Breast epithelium (tissue), 4 donors: Measurements from ENCODE around the gene TRIM63. TPM values are rescaled to one million over a fixed set of nuclear protein-coding genes. Genes with fewer than 3 reads are reported as not detected.

ENCODE experiments used
- DNase-seq, 2 donors: peaks; one replicate each; pipeline ENCODE4 v3.0.0-alpha.2; 2019; ENCODE audit warnings: low spot score in 2 of 2
- H3K27ac ChIP-seq, 2 donors: fragments of 200-600 bp; sonication (generic) in 1 of 2; one replicate each; pipeline ENCODE4 v1.5.1; 2016 to 2019; ENCODE audit warnings: mild to moderate bottlenecking in 1 of 2
- H3K27me3 ChIP-seq, 2 donors: fragments of 200-600 bp; sonication (generic) in 1 of 2; one replicate each; pipeline versions ENCODE4 v1.5.1 to v1.6.0; 2017 to 2019; ENCODE audit warnings: control low read depth in 1 of 2, mild to moderate bottlenecking in 1 of 2
- H3K36me3 ChIP-seq: fragments of 200-600 bp; one replicate; pipeline ENCODE4 v1.5.1; 2019
- H3K4me1 ChIP-seq, 2 donors: fragments of 200-600 bp; sonication (generic); one replicate each; pipeline ENCODE4 v1.5.1; 2016 to 2019; ENCODE audit warnings: control low read depth in 1 of 2
- H3K4me3 ChIP-seq, 3 donors: fragments of 200-600 bp; sonication (generic); 1 replicate in 2 of 3; 2 replicates in 1 of 3; pipeline ENCODE4 v1.5.1; 2016 to 2019; ENCODE audit warnings: mild to moderate bottlenecking in 3 of 3, moderate library complexity in 2 of 3
- H3K9me3 ChIP-seq, 2 donors: fragments of 200-600 bp; sonication (generic) in 1 of 2; one replicate each; pipeline ENCODE4 v1.5.1; 2016 to 2019; ENCODE audit warnings: control low read depth in 1 of 2
- POLR2A ChIP-seq: fragments of 450-650 bp; IDR thresholded peaks from one replicate; pipeline ENCODE4 v1.6.1; 2016; ENCODE audit warnings: antibody characterized with exemption, mild to moderate bottlenecking, moderate library complexity
- POLR2AphosphoS5 ChIP-seq, 3 donors: sonication (generic); formaldehyde crosslinking; IDR thresholded peaks; one replicate each; pipeline ENCODE4 v1.6.1; 2017; ENCODE audit warnings: antibody characterized with exemption in 3 of 3
- intact Hi-C: fragments of 100-400 bp; cut with DNase I; formaldehyde crosslinking; loops from one replicate; pipeline ENCODE4 v1.15.1; 2023; ENCODE audit warnings: low total_unique reads
- total RNA-seq, 3 donors: library from RNA; depleted of rRNA; stranded (reverse); fragments of >200 nt; gene quantifications; one replicate each; pipeline ENCODE4 v1.1.0, GENCODE V29; 2016
- TF ChIP-seq, protein P1 (sequence below), 3 donors: fragments of 450-650 bp; IDR thresholded peaks; one replicate each; pipeline ENCODE4 v1.5.1; 2016 to 2017; ENCODE audit warnings: antibody characterized with exemption in 3 of 3, mild to moderate bottlenecking in 3 of 3, moderate library complexity in 3 of 3

TRIM63 gene
- total RNA-seq, 3 donors from 2014 or later, result 2.2 to 4.0 TPM; not detected in 1

DNA sequence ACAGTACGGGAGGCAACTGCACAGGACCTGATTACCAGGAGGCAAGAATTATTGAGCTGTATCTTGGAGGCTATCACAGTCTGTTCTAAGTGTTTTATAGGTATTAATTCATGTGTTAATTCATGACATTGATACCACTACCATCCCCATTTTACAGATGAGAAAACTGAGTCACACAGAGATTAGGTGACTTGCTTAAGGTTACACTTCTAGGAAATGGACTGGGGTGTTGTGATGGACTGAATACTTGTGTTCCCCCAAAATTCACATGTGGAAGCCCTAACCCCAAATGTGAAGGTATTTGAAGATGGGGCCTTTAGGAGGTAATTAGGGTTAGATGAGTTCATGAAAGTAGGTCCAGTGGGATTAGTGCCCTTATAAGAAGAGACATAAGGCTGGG, 10.1 kb upstream of the TRIM63 start:
- H3K9me3 ChIP-seq, result no peaks in the 10 kb centered on the region
- H3K36me3 ChIP-seq, result no peaks in the 10 kb centered on the region
- H3K27me3 ChIP-seq, result no peaks in the 10 kb centered on the region
- no peaks in the 10 kb centered on the region for H3K4me1 ChIP-seq
- DNase-seq, result no peak
- H3K27ac ChIP-seq, result no peak overlapping the region
- TF ChIP-seq, protein P1, sequence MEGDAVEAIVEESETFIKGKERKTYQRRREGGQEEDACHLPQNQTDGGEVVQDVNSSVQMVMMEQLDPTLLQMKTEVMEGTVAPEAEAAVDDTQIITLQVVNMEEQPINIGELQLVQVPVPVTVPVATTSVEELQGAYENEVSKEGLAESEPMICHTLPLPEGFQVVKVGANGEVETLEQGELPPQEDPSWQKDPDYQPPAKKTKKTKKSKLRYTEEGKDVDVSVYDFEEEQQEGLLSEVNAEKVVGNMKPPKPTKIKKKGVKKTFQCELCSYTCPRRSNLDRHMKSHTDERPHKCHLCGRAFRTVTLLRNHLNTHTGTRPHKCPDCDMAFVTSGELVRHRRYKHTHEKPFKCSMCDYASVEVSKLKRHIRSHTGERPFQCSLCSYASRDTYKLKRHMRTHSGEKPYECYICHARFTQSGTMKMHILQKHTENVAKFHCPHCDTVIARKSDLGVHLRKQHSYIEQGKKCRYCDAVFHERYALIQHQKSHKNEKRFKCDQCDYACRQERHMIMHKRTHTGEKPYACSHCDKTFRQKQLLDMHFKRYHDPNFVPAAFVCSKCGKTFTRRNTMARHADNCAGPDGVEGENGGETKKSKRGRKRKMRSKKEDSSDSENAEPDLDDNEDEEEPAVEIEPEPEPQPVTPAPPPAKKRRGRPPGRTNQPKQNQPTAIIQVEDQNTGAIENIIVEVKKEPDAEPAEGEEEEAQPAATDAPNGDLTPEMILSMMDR (IDR thresholded peaks at IDR 0.05), result no peak
- no peak for TF ChIP-seq POLR2AphosphoS5 (IDR thresholded peaks at IDR 0.05)
- TF ChIP-seq POLR2A, result no peak
- intact Hi-C loops, result loop anchor here (2.0 kb wide), 1 partner anchor 53 kb away; no protein-coding TSS in a partner anchor
- no peak overlapping the region for H3K4me3 ChIP-seq

DNA sequence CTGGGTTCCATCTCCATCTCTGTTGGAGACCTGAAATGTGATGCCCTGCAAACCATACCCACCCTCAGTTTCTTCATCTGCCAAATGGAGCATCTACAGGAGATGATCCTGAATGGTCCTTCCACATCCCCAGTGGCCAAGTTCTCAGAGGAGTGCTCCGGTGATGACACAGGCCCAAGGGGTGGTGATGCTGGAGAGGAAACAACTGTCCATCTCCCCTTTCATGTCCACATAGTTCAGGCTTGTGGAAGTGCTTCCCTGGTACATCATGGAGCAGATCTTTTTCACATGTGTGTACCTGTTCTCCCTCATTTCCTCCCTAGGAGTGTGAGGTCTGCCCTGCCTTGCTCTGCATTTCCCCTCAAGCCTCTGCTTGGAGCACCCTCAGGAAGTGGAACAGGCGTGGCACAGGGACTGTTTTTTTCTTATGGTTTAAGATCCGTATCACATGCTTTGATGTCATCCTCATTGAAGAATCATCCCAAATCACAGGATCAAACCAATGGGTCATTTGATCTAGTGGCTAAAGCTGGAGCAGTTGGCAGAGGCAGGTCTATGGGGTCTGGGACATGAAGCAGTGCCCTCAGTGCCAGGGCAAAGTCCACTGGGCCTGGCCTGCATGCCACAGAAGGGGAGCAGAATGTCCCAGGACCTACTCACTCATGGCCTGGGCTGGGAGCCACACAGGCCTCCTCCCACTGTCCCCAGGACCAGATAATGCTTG, 8.2 kb upstream of the TRIM63 start:
- no peaks in the 10 kb centered on the region for H3K9me3 ChIP-seq
- no peak for TF ChIP-seq POLR2A
- no peak for TF ChIP-seq POLR2AphosphoS5 (IDR thresholded peaks at IDR 0.05)
- TF ChIP-seq, protein P1 (IDR thresholded peaks at IDR 0.05), result no peak
- intact Hi-C loops, result loop anchor here (2.0 kb wide), 1 partner anchor 55 kb away; no protein-coding TSS in a partner anchor
- no peaks in the 10 kb centered on the region for H3K27me3 ChIP-seq
- DNase-seq, result no peak
- no peaks in the 10 kb centered on the region for H3K36me3 ChIP-seq
- H3K4me3 ChIP-seq, result no peak overlapping the region
- H3K4me1 ChIP-seq, result no peaks in the 10 kb centered on the region
- no peak overlapping the region for H3K27ac ChIP-seq

DNA sequence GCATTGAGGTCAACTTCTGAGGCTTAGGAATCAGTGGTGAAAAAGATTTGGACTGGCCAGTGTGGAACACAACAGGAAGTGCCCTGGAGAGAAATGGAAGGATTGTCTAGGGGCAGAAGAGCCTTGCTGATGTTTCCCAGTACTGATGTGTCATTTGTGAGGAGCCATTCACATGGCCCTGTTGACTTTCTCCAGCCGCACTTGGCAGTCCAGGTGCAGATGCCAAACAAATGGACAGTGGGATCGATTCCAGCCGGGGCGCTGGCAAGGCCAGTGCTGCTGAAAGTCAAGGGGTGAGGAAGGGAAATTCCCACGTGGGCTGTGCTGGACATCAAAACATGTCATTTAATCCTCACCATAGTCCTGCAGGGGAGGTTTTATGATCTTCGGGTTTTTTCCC, 4.9 kb upstream of the TRIM63 start:
- intact Hi-C loops, result no loop called here
- H3K27me3 ChIP-seq, result no peaks in the 10 kb centered on the region
- H3K27ac ChIP-seq, result no peak overlapping the region
- no peak for DNase-seq
- TF ChIP-seq POLR2AphosphoS5 (IDR thresholded peaks at IDR 0.05) (no peak), POLR2A (no peak)
- TF ChIP-seq, protein P1 (IDR thresholded peaks at IDR 0.05), result no peak
- H3K36me3 ChIP-seq, result no peaks in the 10 kb centered on the region
- H3K4me1 ChIP-seq, result no peaks in the 10 kb centered on the region
- H3K4me3 ChIP-seq, result no peak overlapping the region
- H3K9me3 ChIP-seq, result no peaks in the 10 kb centered on the region

DNA sequence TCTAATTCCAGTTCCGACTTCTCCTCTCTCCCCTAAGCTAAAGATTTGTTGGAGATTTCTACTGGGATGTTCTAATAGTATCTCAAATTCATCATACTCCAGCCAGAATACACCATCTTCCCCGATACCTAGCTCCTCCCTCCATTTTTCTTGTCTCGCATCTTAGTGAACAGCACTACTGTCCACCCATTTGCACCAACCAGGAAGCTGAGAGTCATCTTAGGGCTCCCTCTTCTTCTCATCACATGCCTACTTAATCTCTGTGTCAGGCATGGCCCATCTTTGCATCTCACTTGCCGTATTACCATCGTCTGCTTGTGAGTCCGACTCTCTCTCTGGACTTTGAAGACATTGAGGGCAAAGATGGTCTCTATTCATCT, 3.5 kb upstream of the TRIM63 start:
- TF ChIP-seq POLR2A (no peak), POLR2AphosphoS5 (IDR thresholded peaks at IDR 0.05) (no peak)
- TF ChIP-seq, protein P1 (IDR thresholded peaks at IDR 0.05), result no peak
- DNase-seq, result no peak
- Histone ChIP-seq H3K27ac (no peak overlapping the region), H3K36me3 (no peaks in the 10 kb centered on the region), H3K9me3 (no peaks in the 10 kb centered on the region), H3K4me3 (no peak overlapping the region), H3K4me1 (no peaks in the 10 kb centered on the region), H3K27me3 (no peaks in the 10 kb centered on the region)
- intact Hi-C loops, result no loop called here

DNA sequence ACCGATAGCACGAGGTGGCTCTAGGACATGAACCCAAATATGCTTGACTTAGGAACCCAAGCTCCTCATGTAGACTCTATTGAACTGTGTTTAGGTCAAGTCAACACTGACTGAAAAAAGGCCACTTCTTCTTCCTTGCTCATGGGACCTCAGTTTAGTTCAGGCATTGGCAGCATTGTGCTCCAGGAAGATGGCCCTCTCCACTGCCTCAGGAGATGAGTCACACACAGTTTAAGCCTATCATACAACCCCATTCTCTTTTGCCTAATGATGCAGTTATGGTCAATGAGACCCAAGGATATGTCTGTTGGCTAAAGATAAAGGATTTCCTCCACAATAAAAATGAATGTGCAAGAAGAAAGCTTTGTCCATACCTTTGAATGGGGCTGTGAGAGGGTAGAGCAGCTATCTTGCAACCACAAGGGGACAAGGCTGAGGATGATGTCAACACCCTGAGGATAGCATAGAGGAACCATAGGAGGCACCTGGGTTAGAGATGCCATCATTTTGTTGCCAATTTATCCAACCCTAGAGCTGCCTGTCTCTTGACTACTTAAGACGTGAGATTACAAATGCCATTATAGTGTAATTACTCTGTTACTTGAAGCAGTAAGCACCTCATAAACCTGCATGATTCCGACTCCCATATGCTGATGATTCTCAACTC, 3.0 kb upstream of the TRIM63 start:
- intact Hi-C loops, result no loop called here

More for the DNA sequence above, 3.0 kb upstream of the TRIM63 start:
- Histone ChIP-seq H3K27ac (no peak overlapping the region), H3K36me3 (no peaks in the 10 kb centered on the region), H3K27me3 (no peaks in the 10 kb centered on the region), H3K4me3 (no peak overlapping the region), H3K9me3 (no peaks in the 10 kb centered on the region), H3K4me1 (no peaks in the 10 kb centered on the region)
- no peak for TF ChIP-seq POLR2AphosphoS5 (IDR thresholded peaks at IDR 0.05)
- TF ChIP-seq, protein P1 (IDR thresholded peaks at IDR 0.05), result no peak
- no peak for TF ChIP-seq POLR2A
- no peak for DNase-seq
